Fibroblast of skin of back (primary cell): Measurements from ENCODE around the gene AKT2.

Experiments
- DNase-seq: peaks from one replicate; pipeline ENCODE4 v3.0.0-alpha.2; 2013

The AKT2 gene

DNA sequence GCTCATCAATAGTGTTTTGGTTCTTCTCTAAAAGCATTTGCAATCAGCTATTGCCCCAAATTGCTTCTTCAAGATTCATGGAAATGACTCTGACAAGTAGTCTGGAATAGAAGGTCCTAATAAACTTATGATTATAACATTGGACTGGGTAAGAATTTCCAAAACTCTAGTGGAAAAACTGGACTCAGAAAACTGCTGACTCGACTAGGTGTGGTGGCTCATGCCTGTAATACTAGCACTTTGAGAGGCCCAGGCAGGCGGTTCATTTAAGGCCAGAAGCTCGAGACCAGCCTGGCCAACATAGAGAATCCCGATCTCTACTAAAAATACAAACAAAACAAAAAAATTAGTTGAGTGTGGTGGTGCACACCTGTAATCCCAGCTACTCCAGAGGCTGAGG is 15.5 kb upstream of the AKT2 start:
- DNase-seq, result no peak

DNA sequence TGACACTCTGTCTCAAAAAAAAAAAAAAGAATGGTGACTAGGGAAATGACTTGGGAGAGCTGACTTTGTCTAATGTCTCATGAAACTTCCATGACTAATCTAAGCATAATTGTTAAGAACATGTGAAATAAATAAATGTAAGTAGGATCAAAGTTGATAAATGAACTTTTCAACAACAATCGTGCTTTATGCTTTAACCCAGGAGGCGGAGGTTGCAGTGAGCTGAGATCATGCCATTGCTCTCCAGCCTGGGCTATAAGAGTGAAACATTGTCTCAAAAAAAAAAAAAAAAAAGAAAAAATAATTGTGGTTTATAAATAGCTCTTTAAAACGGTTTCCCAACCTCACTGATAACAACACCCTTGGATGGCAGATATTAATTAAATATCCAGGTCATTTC is 12.9 kb upstream of the AKT2 start:
- DNase-seq, result no peak

DNA sequence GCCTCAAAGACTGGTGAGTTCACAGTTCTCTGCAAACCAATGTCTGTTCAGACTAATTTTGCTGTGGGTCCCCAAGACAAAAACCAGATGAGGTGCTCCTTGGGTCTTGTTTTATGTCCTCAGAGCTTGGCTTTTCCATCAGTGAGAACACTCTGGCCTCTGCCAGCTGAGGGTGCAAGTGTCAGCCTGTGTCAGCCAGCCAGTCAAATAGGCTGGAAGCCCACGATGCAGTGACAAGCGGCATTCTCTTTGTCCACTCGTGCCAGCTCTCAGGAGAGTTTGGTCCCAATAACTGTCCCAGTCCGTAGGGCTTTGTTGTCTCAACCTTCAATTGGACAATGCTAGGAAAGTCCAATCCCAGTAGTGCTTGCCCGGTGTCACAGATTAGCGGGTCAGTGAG is 9.4 kb upstream of the AKT2 start:
- no peak for DNase-seq

DNA sequence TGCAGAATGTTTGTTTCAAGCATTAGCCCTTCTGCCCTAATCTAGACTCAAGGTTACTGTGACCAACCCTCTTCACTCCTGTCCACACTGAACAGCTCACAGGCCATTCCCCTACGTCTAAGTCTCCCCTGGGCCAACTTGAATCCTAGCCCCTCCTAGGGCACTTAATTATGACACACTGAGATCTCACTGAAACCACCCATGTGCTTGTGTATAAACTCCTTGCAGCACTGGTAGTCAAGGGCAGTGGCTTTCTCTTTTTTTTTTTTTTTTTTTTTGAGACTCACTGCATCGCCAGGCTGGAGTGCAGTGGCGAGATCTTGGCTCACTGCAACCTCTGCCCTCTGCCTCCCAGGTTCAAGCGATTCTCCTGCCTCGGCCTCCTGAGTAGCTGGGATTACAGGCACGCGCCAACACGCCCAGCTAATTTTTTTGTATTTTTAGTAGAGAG is 1.9 kb upstream of the AKT2 start:
- no peak for DNase-seq

DNA sequence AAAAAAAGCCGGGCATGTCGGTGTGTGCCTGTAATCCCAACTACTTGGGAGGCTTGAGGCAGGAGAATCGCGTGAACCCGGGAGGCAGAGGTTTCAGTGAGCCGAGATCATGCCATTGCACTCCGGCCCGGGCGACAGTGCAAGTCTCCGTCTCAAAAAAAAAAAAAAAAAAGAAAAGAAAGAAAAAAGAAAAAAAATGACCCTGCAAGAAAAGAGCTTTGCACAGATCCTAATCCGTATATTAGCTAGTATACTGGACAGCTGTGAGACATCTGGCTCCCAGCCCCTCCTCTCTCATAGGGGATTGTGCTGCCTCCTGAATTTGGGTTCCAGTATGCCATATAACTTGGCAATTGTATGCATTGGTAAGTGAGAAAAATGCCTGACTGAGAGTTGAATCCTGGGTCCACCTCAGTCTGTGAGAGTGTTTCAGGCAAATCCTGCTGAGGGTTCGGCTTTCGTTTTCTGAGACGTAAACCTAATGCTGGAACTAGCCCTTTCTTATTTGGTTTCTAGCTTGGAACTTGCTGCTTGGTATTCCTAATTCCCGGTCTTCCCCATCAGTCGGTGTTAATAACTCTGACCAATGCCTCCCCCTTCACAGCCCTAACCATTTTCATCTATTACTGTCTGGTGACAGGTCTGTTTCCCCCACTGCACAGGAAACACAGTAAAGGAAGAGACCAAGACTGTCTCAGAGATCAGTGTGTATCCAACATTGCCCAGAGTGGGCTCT is 1.3 kb upstream of the AKT2 start:
- DNase-seq, result no peak

DNA sequence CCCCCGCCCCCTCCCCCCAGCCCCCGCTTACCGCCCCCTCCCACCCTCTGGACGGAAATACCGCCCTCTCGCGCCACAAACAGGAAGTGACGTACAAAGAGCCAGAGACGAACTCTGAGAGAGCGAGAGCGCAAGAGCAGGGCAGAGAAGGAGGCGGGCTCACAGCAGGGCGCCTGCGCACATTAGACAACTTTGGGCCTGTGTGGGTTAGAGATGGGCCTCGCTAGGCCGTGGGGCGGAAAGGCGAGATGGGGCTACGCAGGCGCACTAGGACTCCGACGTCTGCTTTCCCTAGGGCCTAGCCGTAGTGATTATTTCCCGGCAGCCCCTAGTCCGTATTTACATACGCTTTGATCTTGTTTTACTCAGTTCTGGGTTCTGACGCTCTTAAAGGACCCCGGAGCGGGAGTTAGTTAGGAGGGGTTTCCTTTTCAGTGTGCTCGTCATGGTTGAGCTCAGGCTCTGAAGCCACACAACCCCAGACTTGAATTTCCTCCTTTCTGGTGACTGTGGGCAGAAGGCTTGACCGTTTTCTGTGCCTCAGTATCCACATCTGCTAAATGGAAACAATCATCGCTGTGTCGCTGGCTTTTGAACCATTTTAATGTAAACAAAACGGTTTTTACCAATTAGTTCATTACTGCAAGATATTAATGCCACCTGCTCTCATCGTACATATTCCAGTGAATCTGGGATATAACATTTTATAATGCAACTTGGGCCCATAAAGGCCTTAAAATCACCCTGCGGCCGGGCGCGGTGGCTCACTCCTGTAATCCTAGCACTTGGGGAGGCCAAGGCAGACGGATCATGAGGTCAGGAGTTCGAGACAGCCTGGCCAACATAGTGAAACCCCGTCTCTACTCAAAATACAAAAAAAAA is 449 bp upstream of the AKT2 start:
- DNase-seq, result peak; percentile 100

DNA sequence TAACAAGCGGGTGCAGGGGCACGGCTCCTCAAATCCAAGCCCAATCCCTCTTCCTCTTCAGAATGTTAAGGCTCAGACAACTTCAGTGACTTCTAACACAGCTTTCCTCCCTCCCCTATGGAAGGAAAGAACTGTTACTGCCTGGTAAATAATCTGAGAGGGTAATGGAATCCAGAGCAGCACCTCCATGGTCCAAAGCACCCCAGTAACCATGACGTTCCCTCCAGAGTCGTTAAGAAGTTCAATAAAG is 969 bp downstream of the AKT2 start:
- no peak for DNase-seq

DNA sequence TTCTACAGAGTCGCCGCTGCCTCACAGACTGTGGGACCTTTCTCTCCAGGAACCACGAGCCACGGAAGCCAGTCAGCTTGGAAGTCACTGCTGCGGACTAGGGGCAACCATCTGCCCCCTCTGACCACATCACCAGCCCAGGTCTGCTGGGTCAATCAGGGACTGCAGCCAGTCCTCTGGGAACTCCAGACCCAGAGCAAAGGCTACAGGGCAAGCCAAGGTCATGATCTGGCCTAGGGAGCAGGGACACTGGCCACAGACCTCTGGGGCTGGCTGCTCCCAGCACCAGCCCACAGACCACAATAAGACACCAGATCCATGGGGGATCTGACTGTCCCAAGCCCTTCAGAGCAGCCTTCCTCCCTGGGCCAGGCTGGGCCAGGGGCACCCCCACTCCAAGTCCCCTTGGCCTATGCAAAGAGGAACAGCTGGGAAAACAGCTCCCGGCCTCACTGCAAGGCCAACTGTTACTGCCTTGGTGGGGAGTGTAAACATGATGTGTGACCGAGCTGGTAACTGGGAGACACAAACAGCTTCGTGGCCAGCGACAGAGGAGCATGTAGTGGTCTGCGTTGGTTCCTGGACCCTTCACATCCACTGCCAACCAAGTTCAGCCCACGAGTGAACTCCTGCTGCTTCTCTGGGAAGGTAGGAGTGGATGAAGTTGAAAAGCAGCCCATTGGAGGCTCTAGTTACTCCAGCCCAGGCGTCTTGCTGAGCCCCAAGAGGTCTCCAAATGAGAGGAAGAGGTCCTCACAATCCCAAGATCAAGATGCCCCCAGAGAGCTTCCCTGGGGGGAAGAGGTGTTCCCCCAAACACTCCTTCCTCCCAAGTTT is 1.5 kb downstream of the AKT2 start:
- no peak for DNase-seq

DNA sequence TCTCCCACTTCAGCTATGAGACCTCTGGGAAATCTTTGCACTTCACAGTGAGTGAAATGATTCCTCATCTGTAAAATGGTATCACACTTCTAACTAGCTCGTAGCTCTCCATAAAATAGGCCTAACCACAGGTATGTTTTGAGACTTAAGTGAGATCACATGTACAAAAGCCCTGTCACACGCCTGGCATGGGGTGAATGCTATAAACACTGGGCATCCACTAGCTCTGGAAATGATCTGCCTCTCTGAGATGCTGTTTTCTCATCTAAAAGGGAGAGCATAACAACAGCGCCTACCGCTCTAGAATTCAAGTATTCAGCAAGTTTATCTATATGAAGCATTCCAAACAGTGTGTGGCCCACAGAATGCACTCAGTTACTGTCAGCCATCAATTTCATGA is 2.2 kb downstream of the AKT2 start:
- DNase-seq, result peak; percentile 24

DNA sequence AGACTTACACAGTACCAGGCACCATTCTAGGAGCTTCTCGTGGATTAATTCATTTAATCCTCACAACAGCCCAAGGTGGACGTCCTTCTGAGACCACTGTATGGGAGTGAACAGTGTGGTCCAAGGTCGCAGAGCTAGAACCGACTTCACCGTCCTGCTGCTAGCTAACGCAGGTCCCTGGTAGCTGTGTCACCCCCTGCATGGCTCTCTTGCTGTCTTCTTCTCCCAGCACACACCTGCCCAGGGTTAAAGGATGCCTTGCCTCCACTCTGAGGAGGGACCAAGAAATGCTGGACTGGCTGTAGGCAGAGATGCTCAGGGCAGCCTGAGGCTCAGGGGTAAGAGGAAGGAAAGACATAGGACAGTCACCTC is 3.0 kb downstream of the AKT2 start:
- no peak for DNase-seq

DNA sequence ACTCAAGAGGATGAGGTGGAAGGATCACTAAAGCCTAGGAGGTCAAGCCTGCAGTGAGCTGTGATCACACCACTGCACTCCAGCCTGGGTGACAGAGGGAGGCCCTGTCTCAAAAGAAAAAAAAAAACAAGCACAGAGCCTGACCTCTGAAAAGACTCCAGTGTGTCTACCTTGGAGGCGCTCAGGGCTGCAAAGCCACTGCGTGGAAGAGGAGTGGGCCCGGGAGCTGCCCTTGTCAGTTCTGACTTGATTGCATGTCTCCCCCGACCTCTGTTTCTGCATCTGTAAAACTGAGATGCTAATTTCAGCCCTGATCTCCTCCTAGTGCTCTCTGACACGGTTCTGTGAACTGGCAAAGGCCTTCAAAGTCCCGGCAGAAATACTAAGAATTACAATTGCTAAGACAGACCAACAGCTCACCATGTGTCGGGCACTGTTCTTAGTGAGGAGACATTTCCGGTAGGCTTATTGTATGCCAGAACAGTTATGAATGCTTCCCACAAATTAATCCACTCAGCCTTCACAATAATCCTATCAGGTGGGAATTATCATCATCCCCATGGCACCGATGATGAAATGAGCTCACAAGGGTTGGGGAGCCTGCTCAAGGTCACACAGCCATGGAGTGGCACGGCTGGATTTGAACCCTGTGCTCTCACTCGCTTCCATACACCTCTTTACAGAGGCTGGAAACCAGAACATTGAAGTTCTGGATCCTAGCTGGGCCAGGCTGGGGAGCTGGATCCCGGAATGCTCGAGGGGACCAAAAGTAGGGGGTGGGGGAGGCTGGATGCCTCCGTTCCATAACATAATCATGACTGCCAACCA is 3.5 kb downstream of the AKT2 start:
- no peak for DNase-seq

DNA sequence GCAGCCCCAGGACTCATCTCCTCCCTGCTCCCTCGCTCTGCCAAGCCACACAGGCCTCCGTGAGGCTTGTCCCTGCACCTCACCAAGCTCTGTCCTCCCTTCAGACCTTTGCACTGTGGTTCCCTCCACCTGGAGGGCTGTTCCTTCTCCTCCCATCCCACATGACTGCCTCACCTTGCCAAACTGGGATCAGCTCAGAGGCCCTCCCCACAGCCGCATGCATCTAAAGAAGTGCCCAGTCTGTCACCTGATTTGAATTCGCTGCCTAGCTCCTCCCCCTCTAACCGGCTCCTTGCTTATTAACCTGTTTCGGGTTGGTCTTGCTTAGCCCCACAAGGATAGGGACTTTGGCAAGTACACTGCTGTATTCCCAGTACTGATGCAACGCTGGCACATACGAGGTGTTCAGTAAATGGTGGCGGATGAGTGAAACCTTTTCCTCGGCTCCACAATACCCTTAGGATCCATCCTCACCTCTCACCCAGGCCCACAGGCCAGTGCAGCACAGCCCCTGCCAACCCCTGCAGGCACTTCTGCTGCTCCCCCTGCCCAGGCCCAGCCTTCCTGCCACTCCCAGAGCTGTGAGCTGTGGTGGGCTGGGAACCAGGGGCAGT is 4.4 kb downstream of the AKT2 start:
- no peak for DNase-seq

DNA sequence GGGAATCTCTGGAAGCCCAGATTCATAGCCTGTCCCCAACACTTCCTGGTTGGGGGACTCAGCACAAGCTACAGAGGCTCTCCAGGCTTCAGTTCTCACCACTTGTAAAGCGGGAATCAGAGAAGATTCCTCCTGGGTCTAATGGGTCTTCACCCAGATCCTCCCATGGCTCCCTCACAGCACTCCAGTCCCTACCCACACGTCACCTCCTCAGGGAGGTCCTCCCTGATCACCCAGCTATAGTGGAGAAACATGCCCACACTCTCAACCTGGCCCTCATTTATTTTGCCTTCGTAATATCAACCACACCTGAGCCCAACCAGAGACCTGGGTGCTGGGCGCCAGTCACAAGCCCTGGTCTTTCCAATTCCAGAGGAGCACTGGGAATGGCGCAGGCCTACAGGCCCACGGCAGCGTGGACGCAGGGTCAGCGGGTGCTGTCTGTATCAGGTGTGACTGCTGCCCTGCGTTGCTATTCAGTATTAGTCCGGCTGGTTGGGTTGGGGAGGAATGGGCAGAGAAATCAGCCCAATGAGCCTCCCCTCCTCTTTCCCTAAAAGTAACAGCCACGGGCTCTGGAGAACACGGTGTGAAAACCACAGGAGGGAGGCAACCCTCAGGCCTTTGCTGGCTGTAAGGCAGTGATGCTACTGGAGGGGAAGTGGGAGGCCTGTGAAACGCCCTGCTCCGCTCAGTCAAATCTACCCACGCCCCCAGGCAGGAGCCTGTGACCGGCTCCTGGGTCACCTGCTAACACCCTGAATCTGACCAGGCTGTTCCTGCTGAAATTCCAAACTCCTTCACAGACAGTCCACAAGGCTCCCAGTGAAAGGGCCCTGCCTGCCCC is 5.2 kb downstream of the AKT2 start:
- DNase-seq, result no peak

DNA sequence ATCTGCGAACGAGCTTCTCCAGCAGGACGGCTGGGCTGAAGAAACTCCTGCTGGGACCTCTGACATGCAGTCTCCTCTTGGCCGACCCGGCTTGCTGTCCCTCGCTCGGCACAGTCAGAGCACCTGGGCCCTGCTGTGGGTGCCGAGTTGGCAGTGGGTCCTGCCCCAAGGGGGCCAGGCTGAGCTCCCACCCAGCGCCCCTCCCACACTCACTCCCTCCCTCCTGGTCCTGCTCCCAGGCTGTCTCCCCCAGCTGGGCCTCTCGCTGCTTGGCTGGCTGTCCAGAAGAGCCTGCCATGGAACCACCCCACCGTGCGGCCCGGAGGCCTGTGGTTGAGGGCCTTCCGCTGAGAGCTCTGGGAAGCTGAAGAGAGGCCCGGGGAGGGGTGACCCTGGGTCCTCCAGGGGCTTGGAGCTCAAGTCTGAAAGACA is 6.0 kb downstream of the AKT2 start:
- DNase-seq, result peak; percentile 54

DNA sequence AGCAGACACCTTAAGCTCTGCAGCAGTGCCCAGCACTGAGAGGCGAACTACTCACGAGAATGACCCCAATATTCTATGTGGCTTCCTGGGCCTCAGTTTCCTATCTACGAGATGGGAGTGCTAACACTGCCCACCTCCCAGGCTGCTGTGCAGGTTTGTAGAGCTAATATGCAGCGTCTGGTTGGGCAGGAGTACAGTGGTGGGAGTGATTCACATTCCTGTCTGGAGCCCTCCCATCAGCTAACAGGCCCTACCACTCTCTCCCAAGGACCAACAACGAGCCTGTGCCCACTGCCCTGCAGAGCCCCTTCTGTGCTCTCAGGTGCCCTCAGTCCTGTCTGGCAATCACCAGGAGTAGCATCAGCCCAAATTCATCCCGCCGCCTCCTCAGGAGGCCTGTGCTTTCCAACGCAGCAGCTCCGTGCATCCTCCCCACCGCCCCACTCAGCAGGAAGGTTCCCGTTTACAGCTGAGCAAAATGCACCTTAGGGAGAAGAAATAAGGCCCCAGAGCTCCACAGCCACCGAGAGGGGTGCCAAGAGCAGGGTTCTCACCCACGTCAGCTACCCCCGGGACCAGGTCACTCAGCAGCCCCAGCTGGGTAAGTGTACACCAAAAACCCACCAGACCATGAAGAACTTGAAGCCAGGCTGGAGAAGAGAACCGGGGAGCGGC is 6.6 kb downstream of the AKT2 start:
- no peak for DNase-seq

DNA sequence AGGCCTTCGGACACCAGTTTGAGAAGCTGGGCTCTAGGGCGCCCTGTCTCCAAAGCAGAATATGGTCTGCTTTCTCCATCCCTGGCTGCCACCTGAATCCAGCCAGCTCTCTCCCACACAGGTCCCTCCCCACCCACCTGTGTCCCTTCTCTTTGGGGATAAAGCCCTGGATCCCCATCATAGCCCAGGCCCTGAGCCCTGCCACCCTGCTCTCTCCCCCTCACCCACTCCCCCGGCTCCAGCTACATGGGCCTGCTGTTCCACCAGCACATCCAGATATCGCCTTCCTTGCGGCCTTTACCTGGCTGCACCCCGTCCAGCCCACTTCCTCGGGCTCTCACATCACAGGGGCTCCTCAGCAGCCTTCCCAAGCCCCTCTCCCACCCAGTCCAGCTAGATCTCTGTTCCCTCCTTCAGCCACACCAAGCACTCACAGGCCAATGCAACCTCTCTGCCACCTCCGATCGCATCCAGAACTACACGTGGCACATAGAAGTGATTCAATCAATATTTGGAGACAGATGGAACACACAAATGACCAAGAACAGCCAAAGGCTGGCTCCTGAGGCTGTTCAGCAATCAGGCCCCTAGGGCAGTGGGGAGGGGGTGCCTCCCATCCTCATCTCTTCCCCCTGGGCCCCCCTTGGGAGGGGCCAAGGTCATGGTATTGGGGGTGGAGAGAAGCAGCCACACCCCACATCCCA is 7.6 kb downstream of the AKT2 start:
- DNase-seq, result no peak

DNA sequence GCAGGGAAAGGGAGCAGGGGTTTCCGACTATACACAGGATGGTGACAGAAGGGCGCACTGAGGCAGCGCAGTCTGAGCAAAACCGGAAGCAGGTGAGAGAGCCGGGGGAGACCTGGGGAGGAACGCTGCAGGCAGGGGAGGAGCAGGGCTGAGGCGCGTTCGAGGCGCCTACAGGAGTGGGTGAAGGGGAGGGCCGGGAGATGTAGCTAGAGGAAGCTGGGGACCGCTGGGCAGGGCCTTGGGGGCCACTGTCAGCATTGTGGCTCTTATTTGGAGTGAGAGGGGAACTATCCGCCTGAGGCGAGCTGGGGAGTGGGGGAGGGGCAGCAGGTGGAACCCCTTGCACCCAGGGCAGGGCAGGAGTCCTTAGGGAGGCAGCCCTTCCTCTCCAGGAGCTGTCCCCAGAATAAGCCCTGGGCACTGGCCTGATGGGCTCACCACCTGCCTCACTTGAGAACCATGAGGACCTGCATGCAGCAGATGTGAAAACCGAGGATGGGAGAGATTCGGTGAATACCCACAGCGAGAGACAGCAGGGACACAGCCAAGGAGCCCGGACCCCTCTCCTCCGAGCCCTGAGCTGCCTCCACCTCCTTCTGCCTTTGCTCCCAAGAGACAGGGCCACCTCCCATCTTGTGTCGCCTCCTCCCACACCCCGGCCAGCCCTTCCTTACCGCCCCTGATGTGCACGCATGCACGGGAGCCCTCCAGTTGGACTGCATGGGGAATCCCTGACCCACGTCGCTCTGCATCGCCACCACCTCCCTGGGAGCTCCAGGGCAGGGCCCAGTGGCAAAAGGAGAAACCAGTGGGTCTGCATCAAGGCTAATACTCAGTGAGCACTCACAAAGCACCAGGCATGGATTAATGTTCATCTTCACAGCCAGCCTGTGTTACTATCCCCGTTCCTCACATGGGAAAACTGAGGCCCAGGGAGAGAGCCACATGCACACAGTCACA is 10.3 kb downstream of the AKT2 start:
- no peak for DNase-seq
